Measurements from ENCODE around the gene TDRKH.
A peak's percentile ranks its signal among the peaks of the same experiment; 100 is the strongest.

Gene TDRKH

DNA sequence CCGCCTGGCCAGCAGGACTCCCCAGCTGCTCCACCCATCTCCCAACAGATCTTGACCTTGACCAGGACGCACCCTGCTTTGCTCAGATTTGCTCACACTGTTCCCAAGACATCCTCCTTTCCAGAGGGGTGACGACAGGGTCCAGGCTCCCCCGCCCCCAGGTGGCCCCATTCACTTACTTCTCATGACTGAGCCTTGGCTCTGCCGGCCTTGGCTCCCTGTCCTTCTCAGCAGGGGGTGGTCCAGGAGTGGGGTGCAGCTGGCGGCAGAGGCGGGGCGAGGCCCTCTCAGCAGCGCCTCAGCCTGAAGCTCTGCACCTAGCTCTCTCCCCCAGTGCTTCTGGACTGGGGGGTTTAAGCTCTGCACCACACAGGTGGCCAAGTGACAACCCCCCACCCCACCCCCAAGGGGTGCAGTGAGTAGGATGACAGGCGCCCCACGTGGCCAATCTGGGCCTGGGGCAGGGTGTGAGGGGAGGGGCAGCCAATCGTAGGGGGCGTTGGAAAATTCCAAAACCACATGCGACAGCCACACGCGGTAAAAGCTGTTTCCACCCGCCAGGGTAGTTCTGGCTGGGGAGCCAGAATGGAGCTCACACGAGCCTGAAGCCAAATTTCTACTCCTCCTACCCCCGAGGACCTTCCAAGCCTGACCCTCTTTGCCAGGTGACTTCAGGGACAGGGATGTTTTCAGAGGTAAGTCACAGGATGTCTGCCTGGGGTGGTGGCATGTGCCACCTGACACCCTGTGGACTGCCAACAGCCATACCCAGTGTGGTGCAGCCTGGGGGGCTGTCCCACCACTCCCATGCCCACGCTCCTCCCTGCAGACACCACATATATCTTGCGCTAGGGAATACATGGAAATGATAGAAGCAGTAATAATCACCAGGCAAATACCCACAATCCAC, 35.7 kb upstream of the TDRKH start:
- DNase-seq (ENCODE audit: insufficient read length, low spot score): no peak
- TF ChIP-seq POLR2A (IDR thresholded peaks at IDR 0.05; ENCODE audit: low read depth, low read length): no peak
- no peak for TF ChIP-seq PAX5 (IDR thresholded peaks at IDR 0.05; ENCODE audit: insufficient read depth, low read length, severe bottlenecking)
- TF ChIP-seq SPI1 (IDR thresholded peaks at IDR 0.05; ENCODE audit: low read depth, low read length): no peak
- TF ChIP-seq TAF1 (IDR thresholded peaks at IDR 0.05; ENCODE audit: low read depth, low read length): no peak
- TF ChIP-seq POU2F2 (IDR thresholded peaks at IDR 0.05; ENCODE audit: low read depth, low read length): no peak
- TF ChIP-seq POLR2AphosphoS5 (IDR thresholded peaks at IDR 0.05; ENCODE audit: low read depth, low read length): no peak
- FAIRE-seq: no peak

DNA sequence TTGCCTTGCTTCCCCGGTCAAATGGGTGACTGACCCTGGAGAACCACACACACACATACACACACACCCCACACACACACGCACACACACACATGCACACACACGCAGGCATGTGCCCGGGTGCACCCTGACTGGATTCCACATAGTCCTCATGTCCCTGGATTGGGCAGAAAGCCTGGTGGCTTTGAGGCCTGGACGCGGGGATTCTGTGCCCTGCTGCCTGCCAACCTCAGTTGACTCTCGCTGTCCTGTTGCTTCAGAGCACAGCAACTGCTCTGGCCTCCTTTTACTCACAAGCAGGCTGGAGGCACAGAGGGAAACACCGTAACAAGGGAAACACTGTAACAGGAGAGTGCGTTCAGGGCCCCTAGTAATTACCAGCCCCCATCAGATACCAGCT, 34.9 kb upstream of the TDRKH start:
- TF ChIP-seq POLR2A (IDR thresholded peaks at IDR 0.05; ENCODE audit: low read depth, low read length): no peak
- FAIRE-seq (no peak), DNase-seq (ENCODE audit: insufficient read length, low spot score) (no peak)

DNA sequence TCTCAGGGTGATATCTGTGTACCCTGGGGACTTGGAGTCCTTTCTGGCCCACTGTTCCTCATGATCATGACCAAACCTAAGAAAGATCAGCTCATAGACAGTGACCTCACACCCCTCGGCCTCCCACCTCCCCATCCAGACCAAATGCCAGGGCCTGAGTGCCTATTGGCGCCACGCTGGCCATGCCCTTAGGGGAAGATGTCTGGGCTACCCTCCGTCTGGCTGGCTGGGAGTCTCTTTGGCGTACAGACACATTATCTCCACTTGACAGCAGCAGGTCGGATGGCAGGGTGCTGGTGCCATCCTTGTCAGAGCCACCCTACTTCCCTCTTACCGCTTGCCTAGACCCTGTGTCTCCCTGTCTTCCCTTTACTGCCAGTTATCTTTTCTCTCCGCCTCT, 32.9 kb upstream of the TDRKH start:
- TF ChIP-seq SPI1 (IDR thresholded peaks at IDR 0.05; ENCODE audit: low read depth, low read length): no peak
- TF ChIP-seq POU2F2 (IDR thresholded peaks at IDR 0.05; ENCODE audit: low read depth, low read length): no peak
- TF ChIP-seq POLR2AphosphoS5 (IDR thresholded peaks at IDR 0.05; ENCODE audit: low read depth, low read length): no peak
- TF ChIP-seq POLR2A (IDR thresholded peaks at IDR 0.05; ENCODE audit: low read depth, low read length): no peak
- TF ChIP-seq PAX5 (IDR thresholded peaks at IDR 0.05; ENCODE audit: insufficient read depth, low read length, severe bottlenecking): no peak
- TF ChIP-seq TAF1 (IDR thresholded peaks at IDR 0.05; ENCODE audit: low read depth, low read length): no peak
- DNase-seq (ENCODE audit: insufficient read length, low spot score) (no peak), FAIRE-seq (no peak)

DNA sequence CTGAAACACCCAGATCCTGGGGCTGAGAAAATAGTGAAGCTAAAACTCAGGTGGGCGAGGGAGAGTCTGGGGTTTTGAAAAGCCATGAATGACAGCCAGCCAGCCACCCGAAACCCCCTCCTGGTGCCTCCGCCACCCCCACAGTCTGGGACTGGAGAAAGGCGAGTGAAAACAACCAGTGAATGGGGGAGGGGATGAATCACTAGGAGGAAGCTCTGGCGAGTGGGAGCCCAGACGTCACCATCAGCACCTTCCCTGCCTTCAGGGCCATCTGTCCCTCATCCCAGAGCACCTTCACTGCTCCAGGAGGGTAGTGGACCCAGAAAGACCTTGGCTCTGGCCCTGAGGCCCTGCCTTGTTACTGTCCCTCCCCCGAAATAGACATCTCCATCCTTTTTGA, 32.1 kb upstream of the TDRKH start:
- TF ChIP-seq SPI1 (IDR thresholded peaks at IDR 0.05; ENCODE audit: low read depth, low read length): no peak
- no peak for TF ChIP-seq POLR2A (IDR thresholded peaks at IDR 0.05; ENCODE audit: low read depth, low read length)
- no peak for TF ChIP-seq POU2F2 (IDR thresholded peaks at IDR 0.05; ENCODE audit: low read depth, low read length)
- TF ChIP-seq TAF1 (IDR thresholded peaks at IDR 0.05; ENCODE audit: low read depth, low read length): no peak
- TF ChIP-seq POLR2AphosphoS5 (IDR thresholded peaks at IDR 0.05; ENCODE audit: low read depth, low read length): no peak
- no peak for TF ChIP-seq PAX5 (IDR thresholded peaks at IDR 0.05; ENCODE audit: insufficient read depth, low read length, severe bottlenecking)
- FAIRE-seq (no peak), DNase-seq (ENCODE audit: insufficient read length, low spot score) (no peak)

DNA sequence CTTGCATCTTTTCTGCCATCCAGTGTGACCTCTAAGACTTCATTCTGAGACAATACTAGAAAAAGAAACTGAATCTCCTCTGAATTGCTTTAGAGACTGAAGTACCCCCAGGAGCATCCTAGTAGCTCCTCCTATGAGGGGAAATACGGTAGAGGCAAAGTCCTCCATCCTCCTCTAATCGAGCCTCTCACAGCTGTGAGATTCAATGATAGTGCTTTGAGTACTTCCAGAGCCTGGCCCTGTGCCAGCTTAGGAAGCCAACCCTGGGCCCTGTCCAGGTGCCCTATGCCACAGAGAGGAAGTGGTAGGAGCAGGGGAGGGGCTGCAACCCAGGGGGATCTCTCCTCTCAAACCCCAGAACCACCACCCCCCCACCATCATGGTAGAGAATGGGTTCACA, 30.6 kb upstream of the TDRKH start:
- TF ChIP-seq SPI1 (IDR thresholded peaks at IDR 0.05; ENCODE audit: low read depth, low read length): no peak
- no peak for TF ChIP-seq POLR2A (IDR thresholded peaks at IDR 0.05; ENCODE audit: low read depth, low read length)
- no peak for TF ChIP-seq PAX5 (IDR thresholded peaks at IDR 0.05; ENCODE audit: insufficient read depth, low read length, severe bottlenecking)
- no peak for TF ChIP-seq POU2F2 (IDR thresholded peaks at IDR 0.05; ENCODE audit: low read depth, low read length)
- no peak for TF ChIP-seq TAF1 (IDR thresholded peaks at IDR 0.05; ENCODE audit: low read depth, low read length)
- TF ChIP-seq POLR2AphosphoS5 (IDR thresholded peaks at IDR 0.05; ENCODE audit: low read depth, low read length): no peak
- FAIRE-seq: no peak
- no peak for DNase-seq (ENCODE audit: insufficient read length, low spot score)

DNA sequence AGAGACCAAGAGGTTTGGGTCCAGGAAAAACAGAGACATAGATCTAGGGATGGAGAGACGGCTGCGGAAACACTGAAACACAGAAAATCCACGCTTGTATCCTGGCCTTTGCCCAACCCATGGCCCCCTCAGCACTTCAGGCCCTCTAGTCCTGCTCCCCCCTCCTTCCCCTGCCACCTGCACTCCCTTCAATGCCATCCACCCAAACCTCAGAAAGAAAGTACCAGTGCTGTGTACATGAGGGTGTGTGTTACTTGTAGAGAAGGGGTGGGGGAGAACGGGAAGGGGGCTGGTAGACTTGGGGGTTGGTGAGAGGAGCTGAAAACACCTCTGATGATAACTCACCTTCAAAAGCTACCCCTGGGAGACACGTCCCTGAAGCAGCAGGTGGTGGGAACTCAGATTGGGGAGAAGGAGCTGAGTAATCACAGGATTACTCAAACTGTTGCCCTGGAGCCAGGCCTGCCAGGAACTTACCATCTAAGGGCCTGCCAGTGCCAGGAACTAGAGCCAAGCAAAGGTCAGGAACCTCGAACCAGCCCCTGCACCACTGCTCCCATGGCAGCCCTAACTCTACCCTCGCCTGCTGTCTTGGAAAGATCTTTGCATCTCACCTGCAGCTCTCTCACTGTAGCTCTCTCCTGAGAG, 29.8 kb upstream of the TDRKH start:
- TF ChIP-seq POLR2A (IDR thresholded peaks at IDR 0.05; ENCODE audit: low read depth, low read length): no peak
- no peak for TF ChIP-seq SPI1 (IDR thresholded peaks at IDR 0.05; ENCODE audit: low read depth, low read length)
- no peak for TF ChIP-seq POU2F2 (IDR thresholded peaks at IDR 0.05; ENCODE audit: low read depth, low read length)
- TF ChIP-seq PAX5 (IDR thresholded peaks at IDR 0.05; ENCODE audit: insufficient read depth, low read length, severe bottlenecking): no peak
- no peak for TF ChIP-seq POLR2AphosphoS5 (IDR thresholded peaks at IDR 0.05; ENCODE audit: low read depth, low read length)
- no peak for TF ChIP-seq TAF1 (IDR thresholded peaks at IDR 0.05; ENCODE audit: low read depth, low read length)
- no peak for FAIRE-seq
- DNase-seq (ENCODE audit: insufficient read length, low spot score): no peak

DNA sequence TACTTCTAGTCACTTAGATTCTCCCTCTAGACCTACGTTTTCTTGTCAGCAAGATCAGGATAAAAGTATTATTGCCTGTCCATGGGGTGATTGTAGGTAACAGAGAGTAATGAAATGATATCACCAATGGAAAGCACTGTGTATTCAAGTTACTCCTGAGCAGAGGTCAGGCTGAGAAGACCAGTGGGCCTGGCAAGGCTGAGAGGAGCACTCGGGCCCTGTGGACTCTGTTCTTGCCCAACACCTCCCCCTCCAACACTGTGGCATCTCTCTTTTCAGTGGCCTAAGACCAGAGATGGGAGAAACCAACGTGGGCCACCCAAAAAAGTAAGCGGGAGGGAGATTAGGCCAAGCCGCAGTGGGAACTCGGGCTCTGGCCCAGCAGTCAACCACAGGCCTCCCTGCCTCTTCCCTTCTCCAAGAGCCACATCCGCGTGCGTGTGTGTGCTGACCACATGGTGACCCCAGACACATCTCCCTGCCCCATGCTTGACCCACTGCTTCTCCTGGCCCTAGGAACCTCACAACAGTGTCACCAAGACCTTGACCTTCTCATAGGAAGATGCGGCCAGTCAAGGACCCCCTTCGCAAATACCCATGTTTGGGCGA, 29.0 kb upstream of the TDRKH start:
- TF ChIP-seq POLR2AphosphoS5 (IDR thresholded peaks at IDR 0.05; ENCODE audit: low read depth, low read length) (no peak), PAX5 (IDR thresholded peaks at IDR 0.05; ENCODE audit: insufficient read depth, low read length, severe bottlenecking) (no peak), SPI1 (IDR thresholded peaks at IDR 0.05; ENCODE audit: low read depth, low read length) (no peak), POU2F2 (IDR thresholded peaks at IDR 0.05; ENCODE audit: low read depth, low read length) (no peak)
- FAIRE-seq: no peak

DNA sequence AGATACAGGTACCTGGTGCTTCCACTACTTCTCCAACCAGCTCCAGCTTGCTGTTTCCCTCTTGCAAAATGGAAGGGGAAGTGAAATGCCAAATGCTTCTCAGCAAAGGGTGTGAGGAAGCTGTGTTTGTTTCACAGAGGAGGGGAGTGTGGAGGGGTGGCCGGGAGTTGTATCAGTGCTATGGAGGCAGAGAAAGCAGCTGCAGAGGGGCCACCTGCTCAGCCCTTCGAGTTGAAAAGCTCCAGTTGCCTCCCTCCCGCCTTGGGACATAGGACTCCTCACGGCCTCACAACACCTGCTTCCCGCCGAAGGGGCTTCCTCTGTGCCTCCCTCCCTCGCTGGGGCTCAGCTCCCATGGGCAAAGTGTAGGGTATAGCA, 27.0 kb upstream of the TDRKH start:
- DNase-seq (ENCODE audit: insufficient read length, low spot score) (no peak), FAIRE-seq (no peak)
- TF ChIP-seq POU2F2 (IDR thresholded peaks at IDR 0.05; ENCODE audit: low read depth, low read length) (no peak), POLR2A (IDR thresholded peaks at IDR 0.05; ENCODE audit: low read depth, low read length) (no peak), SPI1 (IDR thresholded peaks at IDR 0.05; ENCODE audit: low read depth, low read length) (peak; percentile 15; the same call in 1 of the 2 replicates)

More for the DNA sequence above, 29.0 kb upstream of the TDRKH start:
- no peak for DNase-seq (ENCODE audit: insufficient read length, low spot score)

DNA sequence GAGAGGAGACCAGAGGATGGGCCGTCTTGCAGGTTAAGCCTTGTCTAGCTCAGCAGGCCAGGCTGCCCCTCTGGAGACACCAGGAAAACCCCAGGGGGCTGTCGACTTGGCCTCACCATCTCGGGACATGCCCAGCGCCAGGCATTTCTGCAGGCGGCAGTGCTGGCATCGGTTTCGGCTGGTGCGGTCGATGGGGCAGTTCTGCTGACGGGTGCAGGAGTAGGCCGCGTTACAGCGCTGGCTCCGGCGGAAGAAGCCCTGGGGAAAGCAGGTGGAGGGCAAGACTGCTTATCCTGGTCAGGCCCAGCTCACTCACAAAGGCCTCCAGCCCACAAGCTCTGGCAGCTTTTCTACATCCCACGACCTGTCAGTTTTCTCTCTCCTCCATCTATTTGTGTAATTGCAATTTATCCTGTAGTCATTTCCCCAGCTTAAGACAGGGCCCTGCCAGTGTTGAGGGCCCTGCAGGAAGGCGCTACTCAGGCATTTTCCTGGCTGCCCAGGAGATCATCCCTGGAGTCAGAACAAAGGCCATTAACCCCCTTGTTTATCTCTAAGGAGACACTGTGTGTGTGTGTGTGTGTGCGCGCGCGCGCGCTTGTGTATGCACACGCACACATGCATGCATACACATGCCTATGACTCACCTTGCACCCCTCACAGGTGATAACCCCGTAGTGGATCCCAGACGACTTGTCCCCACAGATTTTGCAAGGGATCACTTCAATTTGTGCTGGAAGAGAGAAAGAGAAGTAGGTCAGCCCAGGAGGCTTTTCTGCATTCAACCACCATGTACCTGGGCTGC, 26.4 kb upstream of the TDRKH start:
- DNase-seq (ENCODE audit: insufficient read length, low spot score) (no peak), FAIRE-seq (no peak)
- TF ChIP-seq TAF1 (IDR thresholded peaks at IDR 0.05; ENCODE audit: low read depth, low read length) (no peak), SPI1 (IDR thresholded peaks at IDR 0.05; ENCODE audit: low read depth, low read length) (no peak), POLR2AphosphoS5 (IDR thresholded peaks at IDR 0.05; ENCODE audit: low read depth, low read length) (no peak), POU2F2 (IDR thresholded peaks at IDR 0.05; ENCODE audit: low read depth, low read length) (no peak), POLR2A (IDR thresholded peaks at IDR 0.05; ENCODE audit: low read depth, low read length) (no peak), PAX5 (IDR thresholded peaks at IDR 0.05; ENCODE audit: insufficient read depth, low read length, severe bottlenecking) (no peak)
